H1 (cell line): ENCODE measurements around the gene GPC2. TPM values are rescaled to one million over a fixed set of nuclear protein-coding genes. Genes with fewer than 3 reads are reported as not detected.
A peak's percentile ranks its signal among the peaks of the same experiment; 100 is the strongest.

ENCODE experiments used
- ATF3 ChIP-seq: IDR thresholded peaks from 2 replicates; pipeline ENCODE4 v1.6.1; 2011; ENCODE audit warnings: low read depth, mild to moderate bottlenecking, low read length; ENCODE audit not compliant: insufficient read depth
- BCL11A ChIP-seq, 2 experiments: IDR thresholded peaks; one replicate each; pipeline ENCODE4 v1.6.1; 2011; ENCODE audit warnings: low read depth in 2 of 2, low read length in 2 of 2, mild to moderate bottlenecking in 2 of 2
- CBX8 ChIP-seq: fragments of 300-800, 300-1000 bp; sonication (generic); IDR thresholded peaks from 2 replicates; pipeline ENCODE4 v1.7.1; 2016; ENCODE audit warnings: low read depth, low read length, borderline replicate concordance
- CHD1 ChIP-seq: IDR thresholded peaks from 2 replicates; pipeline ENCODE4 v1.6.1; 2012; ENCODE audit warnings: low read depth, low read length, improper control_type of control experiment
- CTBP2 ChIP-seq: IDR thresholded peaks from 2 replicates; pipeline ENCODE4 v1.7.0; 2011; ENCODE audit warnings: borderline replicate concordance, mild to moderate bottlenecking, moderate library complexity, mixed read lengths, low read length; ENCODE audit not compliant: insufficient read depth, insufficient read length
- GTF2F1 ChIP-seq: IDR thresholded peaks from 2 replicates; pipeline ENCODE4 v1.6.1; 2012; ENCODE audit warnings: low read depth, low read length, improper control_type of control experiment, borderline replicate concordance
- HDAC2 ChIP-seq, 2 experiments: fragments of 300-600 bp in 1 of 2; sonication (generic) in 1 of 2; IDR thresholded peaks; 2 replicates each; pipeline ENCODE4 v1.6.1; 2011 to 2012; ENCODE audit warnings: low read depth in 2 of 2, low read length in 2 of 2, mild to moderate bottlenecking in 2 of 2, moderate library complexity in 2 of 2, borderline replicate concordance in 1 of 2, inconsistent platforms in 1 of 2
- MAX ChIP-seq: IDR thresholded peaks from 2 replicates; pipeline ENCODE4 v1.6.1; 2012; ENCODE audit warnings: inconsistent platforms
- NRF1 ChIP-seq: IDR thresholded peaks from 2 replicates; pipeline ENCODE4 v1.6.1; 2011; ENCODE audit warnings: mild to moderate bottlenecking, low read depth, low read length, improper control_type of control experiment
- PHF8 ChIP-seq: fragments of 200-600 bp; sonication (generic); conservative IDR thresholded peaks from 2 replicates; pipeline ENCODE4 v1.7.1; 2012; ENCODE audit warnings: low read depth, mild to moderate bottlenecking, inconsistent platforms, low read length, moderate library complexity
- RBBP5 ChIP-seq: IDR thresholded peaks from 2 replicates; pipeline ENCODE4 v1.7.1; 2012; ENCODE audit warnings: low read depth, mild to moderate bottlenecking, inconsistent platforms, low read length, moderate library complexity, borderline replicate concordance
- RFX5 ChIP-seq: IDR thresholded peaks from 2 replicates; pipeline ENCODE4 v1.6.1; 2011; ENCODE audit warnings: low read depth, low read length, improper control_type of control experiment, borderline replicate concordance
- RNF2 ChIP-seq: fragments of 200-900, 300-1000 bp; sonication (generic); IDR thresholded peaks from 2 replicates; pipeline ENCODE4 v1.7.1; 2016; ENCODE audit warnings: borderline replicate concordance, low read depth, mild to moderate bottlenecking, antibody characterized with exemption, low read length; ENCODE audit not compliant: poor library complexity, severe bottlenecking; ENCODE audit errors: missing control alignments
- SIN3A ChIP-seq, 2 experiments: IDR thresholded peaks in 1 of 2; conservative IDR thresholded peaks in 1 of 2; 2 replicates each; pipeline ENCODE4 v1.6.1; 2011 to 2012; ENCODE audit warnings: low read length in 2 of 2, improper control_type of control experiment in 1 of 2, low read depth in 1 of 2, mild to moderate bottlenecking in 1 of 2
- SP1 ChIP-seq: IDR thresholded peaks from 2 replicates; pipeline ENCODE4 v1.6.1; 2011; ENCODE audit warnings: low read depth, low read length
- SP4 ChIP-seq: IDR thresholded peaks from 2 replicates; pipeline ENCODE4 v1.6.1; 2012; ENCODE audit warnings: low read length, inconsistent platforms
- SRF ChIP-seq: IDR thresholded peaks from 2 replicates; pipeline ENCODE4 v1.6.1; 2011; ENCODE audit warnings: mild to moderate bottlenecking, low read depth, low read length, moderate library complexity
- TAF1 ChIP-seq: IDR thresholded peaks from 2 replicates; pipeline ENCODE4 v1.6.1; 2011; ENCODE audit warnings: mild to moderate bottlenecking, low read depth, low read length
- TBP ChIP-seq: IDR thresholded peaks from 2 replicates; pipeline ENCODE4 v1.6.1; 2011; ENCODE audit warnings: low read depth, low read length, improper control_type of control experiment
- YY1 ChIP-seq: IDR thresholded peaks from 2 replicates; pipeline ENCODE4 v1.6.1; 2011; ENCODE audit warnings: low read depth, mild to moderate bottlenecking, low read length
- polyA plus RNA-seq, 7 experiments: library from polyadenylated mRNA; depleted of rRNA in 3 of 7; stranded (reverse) in 5 of 7; unstranded in 2 of 7; fragments of >200 nt in 5 of 7; fragments of 200-250 nt in 2 of 7; gene quantifications; 1 replicate in 5 of 7; 2 replicates in 1 of 7; 4 replicates in 1 of 7; pipeline versions ENCODE4 v1.2.1 to v1.2.3, GENCODE V29; 2011 to 2013; ENCODE audit warnings: missing spikeins in 2 of 7, mixed read lengths in 2 of 7
- total RNA-seq: library from RNA; stranded (reverse); fragmentation: NEBNext Ultra II Directional; extraction: Animal tissue kit (Norgen Biotek cat#: 25700); gene quantifications from 2 replicates; pipeline ENCODE4 v1.2.1, GENCODE V29; 2021

Gene GPC2
- total and polyA plus RNA-seq, 2 of the 8 experiments (the other 6 are each of a cell fraction or from before 2014, with no cell fraction given) = 25.3 to 44.8 TPM

GRCh38 chr7:100130608-100131453 lies 46.4 kb downstream of the GPC2 start (continued):
- 0 out of 4 replicates have a peak, but pooled peaks of 1 of the 2 experiments have one; percentile 31 for TF ChIP-seq SIN3A (conservative IDR thresholded peaks at IDR 0.05 in 1 of 2, IDR thresholded peaks at IDR 0.05 in 1 of 2; ENCODE audit: low read depth in 1 of 2, low read length in 2 of 2)
- TF ChIP-seq PHF8 = no peak
- TF ChIP-seq SP4 = no peak
- no peak for TF ChIP-seq RNF2
- no peak for TF ChIP-seq CHD1
- no peak for TF ChIP-seq CBX8
- no peak for TF ChIP-seq YY1
- 0 out of 2 replicates have a peak, but pooled peaks have one; percentile 38 for TF ChIP-seq TAF1
- peak; percentile 30; the same call in 1 of the 2 replicates for TF ChIP-seq ATF3
- TF ChIP-seq SRF = no peak
- no peak for TF ChIP-seq GTF2F1
- no peak for TF ChIP-seq NRF1
- TF ChIP-seq CTBP2 = no peak
- no peak for TF ChIP-seq HDAC2 (IDR thresholded peaks at IDR 0.05; ENCODE audit: borderline replicate concordance in 1 of 2, low read depth in 2 of 2, low read length in 2 of 2)
- TF ChIP-seq RFX5 = no peak
- TF ChIP-seq SP1 = 0 out of 2 replicates have a peak, but pooled peaks have one; percentile 14
- TF ChIP-seq RBBP5 = peak; percentile 51; the same call in 1 of the 2 replicates
- no peak for TF ChIP-seq MAX
- TF ChIP-seq TBP = peak; percentile 44; the same call in 1 of the 2 replicates
- TF ChIP-seq BCL11A (IDR thresholded peaks at IDR 0.05; ENCODE audit: low read depth in 2 of 2, low read length in 2 of 2) = no peak
